Middle frontal gyrus (tissue), 1 donor: Measurements from ENCODE around the gene SCGB1D2.

Experiments used
- DNase-seq: peaks from one replicate; pipeline ENCODE4 v3.0.0-alpha.2; 2015; ENCODE audit warnings: low spot score; ENCODE audit errors: extremely low spot score

The SCGB1D2 gene

DNA sequence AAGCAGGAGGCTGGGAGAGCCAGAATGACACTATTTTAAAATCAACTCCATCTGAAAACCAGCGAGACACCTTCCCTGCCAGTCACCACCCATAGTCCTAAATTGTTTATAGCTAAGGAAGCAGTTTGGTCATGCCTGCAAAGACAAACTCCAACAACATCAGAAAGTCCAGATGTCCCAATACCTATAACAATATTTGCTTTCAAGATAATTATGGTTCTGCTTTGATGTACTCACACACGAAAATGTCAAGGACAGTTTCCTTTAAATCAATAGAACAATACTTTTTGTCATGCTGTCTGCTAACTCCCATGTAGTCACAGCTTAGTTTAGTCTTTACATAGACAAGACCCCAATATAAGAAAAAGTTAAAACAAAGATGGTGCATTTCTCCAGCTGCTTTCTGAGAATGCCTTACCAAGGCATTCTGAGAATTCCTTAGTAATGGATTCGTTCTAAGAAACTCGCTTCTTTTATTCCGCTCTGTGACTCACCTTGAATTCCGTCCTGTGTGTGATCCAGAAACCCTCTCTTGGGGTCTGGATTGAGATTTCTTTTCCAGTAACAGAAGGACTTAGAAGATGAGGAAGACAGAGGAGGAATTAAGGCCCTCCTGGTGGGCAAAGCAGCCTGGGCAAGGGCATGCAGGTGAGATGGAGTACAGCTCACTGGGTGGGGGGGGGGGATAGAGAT is 18.4 kb downstream of the SCGB1D2 start:
- no peak for DNase-seq

DNA sequence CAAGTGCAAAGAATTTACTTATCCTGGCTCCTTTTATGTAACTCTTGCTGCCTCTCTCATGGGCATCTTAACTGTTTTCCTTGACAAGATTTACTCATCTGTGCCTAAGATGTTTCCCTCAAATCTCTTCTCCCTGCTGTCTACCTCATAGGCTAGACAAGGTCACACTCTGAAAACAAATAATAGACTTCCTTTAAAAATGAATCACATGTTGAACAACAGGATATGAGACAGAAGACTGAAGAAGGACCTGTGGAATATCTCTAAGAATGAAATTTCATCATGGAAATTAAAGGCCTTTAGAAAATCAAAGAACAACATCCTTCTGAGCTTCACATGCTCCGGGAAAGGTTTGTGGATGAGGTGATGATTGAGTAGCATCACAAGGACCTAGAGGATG is 22.0 kb downstream of the SCGB1D2 start:
- no peak for DNase-seq

DNA sequence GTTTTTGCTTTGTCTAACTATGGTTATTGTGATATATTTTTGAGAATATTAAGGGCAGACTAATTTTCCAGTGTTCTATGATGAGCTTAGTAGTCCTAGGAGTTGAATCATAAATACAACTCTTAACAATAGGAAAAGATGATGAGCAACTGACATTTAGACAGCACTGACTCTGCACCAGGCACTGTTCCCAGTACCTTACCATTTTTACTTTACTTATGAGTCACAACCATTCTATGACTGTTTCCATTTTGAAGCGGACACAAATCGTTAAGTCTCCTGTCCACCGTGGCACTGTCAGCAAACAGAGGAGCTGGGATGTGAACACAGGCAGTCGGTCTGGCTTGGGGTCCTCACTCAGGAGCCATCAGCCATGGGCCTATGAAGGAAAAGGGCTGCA is 24.5 kb downstream of the SCGB1D2 start:
- no peak for DNase-seq

DNA sequence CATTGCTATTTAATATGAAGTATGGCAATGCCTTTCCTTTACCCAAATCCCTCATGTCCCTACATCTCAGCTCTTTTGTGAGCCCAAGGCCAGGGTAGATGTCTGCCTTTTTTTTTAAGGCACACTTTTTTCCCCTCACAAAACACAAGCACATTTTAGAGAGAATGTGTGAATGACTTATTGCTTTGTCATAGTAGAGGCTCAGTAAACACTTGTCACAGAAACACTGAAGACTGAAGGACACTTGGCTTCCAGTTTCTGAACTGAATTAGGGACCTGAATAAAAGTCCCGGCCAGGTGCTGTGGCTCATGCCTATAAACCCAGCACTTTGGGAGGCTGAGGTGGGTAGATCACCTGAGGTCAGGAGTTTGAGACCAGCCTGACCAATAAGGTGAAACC is 25.0 kb downstream of the SCGB1D2 start:
- DNase-seq = no peak

DNA sequence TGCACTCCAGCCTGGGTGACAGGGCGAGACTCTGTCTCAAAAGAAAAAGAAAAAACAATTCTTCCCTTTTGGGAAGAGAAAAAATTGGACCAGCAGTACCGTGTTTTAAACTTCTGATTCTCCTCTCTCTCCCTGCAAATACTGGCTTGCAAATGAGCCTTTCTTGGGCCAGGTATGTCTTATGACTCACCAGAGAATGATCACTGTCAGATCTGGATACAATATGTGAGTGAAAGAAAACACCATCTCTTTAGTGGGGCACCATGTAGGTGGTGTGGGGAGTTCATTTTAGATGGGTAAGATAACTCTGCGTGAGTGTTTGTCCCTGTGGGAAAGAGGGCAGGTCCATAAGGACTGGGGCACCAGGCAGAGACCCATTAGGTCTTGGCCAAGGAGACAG is 25.5 kb downstream of the SCGB1D2 start:
- DNase-seq = no peak

DNA sequence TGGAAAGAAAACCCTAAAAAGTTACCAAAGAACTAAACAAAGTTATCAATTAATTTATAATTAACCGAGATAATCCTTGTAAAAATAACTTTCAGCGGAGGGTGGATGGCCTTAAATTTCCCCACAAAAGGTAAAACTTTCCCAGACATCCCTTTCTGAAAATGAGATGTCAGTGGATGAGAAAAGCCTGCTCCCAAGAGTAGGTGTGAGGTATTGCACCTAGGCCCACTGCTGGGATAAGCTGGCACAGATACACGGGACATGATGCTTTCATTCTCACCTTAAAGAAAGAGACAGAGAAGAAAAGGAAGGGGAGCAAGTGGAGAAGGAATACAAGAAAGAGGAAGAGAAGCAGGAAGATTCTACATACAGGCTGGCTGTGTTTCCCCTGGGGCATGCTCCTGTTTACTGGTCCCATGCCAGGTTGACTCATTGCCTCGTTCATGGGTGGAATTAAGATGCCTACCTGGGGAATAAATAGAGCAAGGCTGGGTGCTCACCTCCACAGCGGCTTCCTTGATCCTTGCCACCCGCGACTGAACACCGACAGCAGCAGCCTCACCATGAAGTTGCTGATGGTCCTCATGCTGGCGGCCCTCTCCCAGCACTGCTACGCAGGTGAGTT is 27.7 kb downstream of the SCGB1D2 start, which contains the start of gene SCGB2A2:
Gene SCGB2A2 (plus strand): TSS at position 505 of the 625 bp plus-strand sequence. CDS start 59 bp downstream, at position 564.
- DNase-seq = no peak

DNA sequence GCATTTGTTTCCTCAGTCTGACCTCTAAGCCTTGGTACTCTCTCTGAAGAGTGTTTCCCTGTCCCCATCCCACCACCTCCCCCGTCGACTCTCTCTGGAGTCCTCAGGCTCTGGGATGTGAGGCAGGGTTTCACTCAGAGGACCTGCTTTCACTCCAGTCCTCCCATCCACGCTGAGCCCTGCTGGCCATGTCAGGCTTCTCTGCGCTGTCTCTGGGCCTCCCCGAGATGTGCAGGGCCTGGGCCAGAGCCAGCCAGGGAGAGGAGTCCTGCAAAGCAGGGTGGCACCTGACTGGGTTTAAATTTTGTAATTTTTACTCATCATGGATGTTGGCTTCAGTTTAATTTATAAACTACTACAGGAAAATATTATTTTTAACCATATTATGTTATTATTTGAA is 31.2 kb downstream of the SCGB1D2 start:
- no peak for DNase-seq

DNA sequence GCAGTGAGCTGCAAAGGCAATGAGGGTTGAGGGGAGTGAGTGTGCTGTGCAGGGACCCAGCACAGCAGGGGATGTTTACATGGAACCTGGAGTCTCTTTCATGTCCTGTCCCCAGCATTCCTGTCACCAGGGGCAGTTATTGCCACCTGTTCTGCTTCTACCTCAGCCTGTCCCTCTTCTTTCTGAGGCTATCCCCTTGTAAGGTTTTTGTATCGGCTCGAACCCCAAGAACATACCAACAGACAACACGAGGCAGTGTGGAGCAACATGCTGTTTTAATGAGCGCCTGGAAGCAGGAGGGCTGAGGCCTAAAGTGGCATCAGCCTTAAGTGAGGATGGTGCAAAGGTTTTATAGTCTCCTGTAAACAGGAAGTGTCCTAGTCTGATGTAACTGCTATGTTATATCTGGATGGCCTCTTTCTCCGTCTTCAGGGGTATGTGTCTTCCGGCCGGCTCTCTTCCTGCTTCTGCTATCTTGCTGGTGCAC is 31.8 kb downstream of the SCGB1D2 start:
- DNase-seq = no peak

DNA sequence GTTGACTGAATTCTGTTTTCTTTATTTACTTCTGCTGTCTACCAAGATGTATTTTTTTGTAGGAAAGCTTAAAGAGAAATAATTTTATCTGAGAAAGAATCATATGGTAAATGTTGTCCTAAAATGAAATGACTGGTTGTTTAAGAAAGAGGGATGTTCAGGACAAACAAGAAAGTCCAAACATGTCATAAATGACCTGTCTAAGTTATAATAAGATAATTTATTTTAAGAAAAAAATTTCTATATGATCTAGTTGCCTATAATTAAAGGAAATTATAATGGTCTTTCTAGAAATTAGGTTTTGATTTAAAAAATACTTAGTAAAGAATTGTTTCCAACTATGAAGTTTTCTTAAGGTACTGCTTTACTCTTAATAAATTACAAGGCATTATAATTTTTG is 38.4 kb downstream of the SCGB1D2 start:
- DNase-seq = no peak
